ENCODE data around the gene ABCA13. TPM values are rescaled to one million over a fixed set of nuclear protein-coding genes. Genes with fewer than 3 reads are reported as not detected.

ABCA13 gene
- total and polyA plus RNA-seq, 7 experiments from 2014 or later, result 0.11 to 0.42 TPM; not detected in 5

- Mint-ChIP-seq H3K27me3 (no peaks in the 10 kb centered on the region), H3K4me1 (peaks cover 0 to 5% (median 0%) of the 10 kb centered on the region in 7 donors), H3K9me3 (peaks cover 0 to 3% (median 0%) of the 10 kb centered on the region in 11 donors), H3K27ac (no peak overlapping the region), H3K4me3 (no peak overlapping the region), H3K36me3 (no peaks in the 10 kb centered on the region)
- ATAC-seq (no peak), DNase-seq (no peak)
- Histone ChIP-seq H3K27ac (ENCODE audit: low read depth, low read length) (no peak overlapping the region), H3K4me3 (ENCODE audit: low read length) (no peak overlapping the region), H3K9me3 (ENCODE audit: control insufficient read depth in 2 of 3, low read length in 3 of 3) (no peaks in the 10 kb centered on the region), H3K27me3 (ENCODE audit: control insufficient read depth in 2 of 2, insufficient read depth in 2 of 2, low read length in 2 of 2) (no peaks in the 10 kb centered on the region), H3K36me3 (ENCODE audit: control insufficient read depth in 2 of 3, insufficient read depth in 3 of 3, low read length in 3 of 3) (no peaks in the 10 kb centered on the region), H3K4me1 (ENCODE audit: control insufficient read depth in 2 of 2, insufficient read depth in 2 of 2, low read length in 2 of 2) (no peaks in the 10 kb centered on the region)
- CTCF ChIA-PET, result no interaction called here
- intact Hi-C loops (cut with micrococcal nuclease), result no loop called here
- POLR2A ChIA-PET, result no interaction called here
These were observed 334.2 kb downstream of the ABCA13 start for GRCh38 chr7:48505466-48505865.

DNA sequence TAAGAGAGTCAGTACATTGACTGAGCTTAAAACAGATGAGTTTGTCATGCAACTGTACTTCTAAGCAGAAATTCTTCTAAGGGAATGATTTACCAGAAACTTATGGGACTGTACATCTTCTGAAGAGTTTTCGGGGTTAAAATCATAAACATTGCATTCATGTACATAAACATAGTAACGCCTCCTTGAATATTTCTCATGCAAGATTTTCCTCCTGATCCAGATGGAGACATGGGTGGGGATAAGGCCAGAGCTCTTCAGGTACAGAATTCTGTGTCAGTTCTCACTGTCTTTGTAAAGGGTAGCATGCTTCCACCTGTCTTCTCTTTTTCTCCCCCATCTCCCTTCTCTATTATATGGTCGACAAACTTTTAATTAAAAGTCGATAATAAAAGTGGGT lies 335.3 kb downstream of the ABCA13 start:
- no peak overlapping the region for H3K4me3 ChIP-seq (ENCODE audit: low read length)
- Mint-ChIP-seq H3K4me3 (no peak overlapping the region), H3K36me3 (no peaks in the 10 kb centered on the region), H3K4me1 (peaks cover 0 to 14% (median 4%) of the 10 kb centered on the region in 7 donors), H3K27ac (no peak overlapping the region), H3K9me3 (peaks cover 0 to 3% (median 0%) of the 10 kb centered on the region in 11 donors), H3K27me3 (no peaks in the 10 kb centered on the region)
- ChIA-PET CTCF (no interaction called here), POLR2A (no interaction called here)
- ATAC-seq, result no peak
- no peaks in the 10 kb centered on the region for H3K4me1 ChIP-seq (ENCODE audit: control insufficient read depth in 2 of 2, insufficient read depth in 2 of 2, low read length in 2 of 2)
- no peak overlapping the region for H3K27ac ChIP-seq (ENCODE audit: low read depth, low read length)
- no peaks in the 10 kb centered on the region for H3K9me3 ChIP-seq (ENCODE audit: control insufficient read depth in 2 of 3, low read length in 3 of 3)
- intact Hi-C loops (cut with micrococcal nuclease), result no loop called here
- DNase-seq, result no peak
- no peaks in the 10 kb centered on the region for H3K36me3 ChIP-seq (ENCODE audit: control insufficient read depth in 2 of 3, insufficient read depth in 3 of 3, low read length in 3 of 3)
- no peaks in the 10 kb centered on the region for H3K27me3 ChIP-seq (ENCODE audit: control insufficient read depth in 2 of 2, insufficient read depth in 2 of 2, low read length in 2 of 2)

GRCh38 chr7:48511080-48511479 lies 339.8 kb downstream of the ABCA13 start:
- no peaks in the 10 kb centered on the region for H3K9me3 ChIP-seq (ENCODE audit: control insufficient read depth in 2 of 3, low read length in 3 of 3)
- CTCF ChIA-PET, result no interaction called here
- Mint-ChIP-seq H3K4me3 (peak overlapping the region in 3 of 10 donors; percentile 12 to 34 (median 16)), H3K27ac (peak overlapping the region in 1 of 9 donors; percentile 25), H3K9me3 (peaks cover 0 to 6% (median 0%) of the 10 kb centered on the region in 11 donors), H3K4me1 (peaks cover 0 to 14% (median 2%) of the 10 kb centered on the region in 7 donors), H3K36me3 (no peaks in the 10 kb centered on the region), H3K27me3 (no peaks in the 10 kb centered on the region)
- no peaks in the 10 kb centered on the region for H3K4me1 ChIP-seq (ENCODE audit: control insufficient read depth in 2 of 2, insufficient read depth in 2 of 2, low read length in 2 of 2)
- intact Hi-C loops (cut with micrococcal nuclease), result no loop called here
- H3K4me3 ChIP-seq (ENCODE audit: low read length), result no peak overlapping the region
- DNase-seq, result peak in 1 of 9 donors; percentile 13
- ATAC-seq, result no peak
- H3K27ac ChIP-seq (ENCODE audit: low read depth, low read length), result no peak overlapping the region
- POLR2A ChIA-PET, result no interaction called here
- no peaks in the 10 kb centered on the region for H3K36me3 ChIP-seq (ENCODE audit: control insufficient read depth in 2 of 3, insufficient read depth in 3 of 3, low read length in 3 of 3)
- H3K27me3 ChIP-seq (ENCODE audit: control insufficient read depth in 2 of 2, insufficient read depth in 2 of 2, low read length in 2 of 2), result no peaks in the 10 kb centered on the region

DNA sequence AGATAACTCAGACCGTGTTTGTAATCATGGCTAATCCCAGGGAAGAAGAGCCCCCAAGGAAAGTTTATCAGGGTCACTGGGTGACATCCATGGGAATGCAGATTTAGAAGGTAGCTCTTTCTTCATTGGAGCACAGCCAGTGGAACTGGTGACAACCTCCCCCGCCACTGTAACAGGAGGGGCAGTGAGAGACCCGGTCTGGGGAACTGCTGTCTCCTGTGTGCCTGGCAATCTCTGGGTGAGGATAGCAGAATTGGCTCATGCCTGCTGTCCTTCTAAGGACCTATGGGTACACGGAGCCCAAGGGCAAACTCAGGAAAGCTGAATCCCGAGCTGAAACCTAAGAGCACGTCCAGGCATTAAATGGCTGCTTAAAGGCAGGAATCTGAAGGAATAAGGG lies 341.6 kb downstream of the ABCA13 start:
- H3K27ac ChIP-seq (ENCODE audit: low read depth, low read length), result no peak overlapping the region
- ChIA-PET CTCF (no interaction called here), POLR2A (no interaction called here)
- ATAC-seq, result no peak
- no peaks in the 10 kb centered on the region for H3K4me1 ChIP-seq (ENCODE audit: control insufficient read depth in 2 of 2, insufficient read depth in 2 of 2, low read length in 2 of 2)
- H3K4me3 Mint-ChIP-seq, result no peak overlapping the region
- no peak overlapping the region for H3K27ac Mint-ChIP-seq
- peaks cover 0 to 14% (median 2%) of the 10 kb centered on the region in 7 donors for H3K4me1 Mint-ChIP-seq
- H3K9me3 ChIP-seq (ENCODE audit: control insufficient read depth in 2 of 3, low read length in 3 of 3), result no peaks in the 10 kb centered on the region
- no peaks in the 10 kb centered on the region for H3K27me3 Mint-ChIP-seq
- H3K27me3 ChIP-seq (ENCODE audit: control insufficient read depth in 2 of 2, insufficient read depth in 2 of 2, low read length in 2 of 2), result no peaks in the 10 kb centered on the region
- H3K9me3 Mint-ChIP-seq, result peaks cover 0 to 6% (median 0%) of the 10 kb centered on the region in 11 donors
- intact Hi-C loops (cut with micrococcal nuclease), result no loop called here
- no peak for DNase-seq
- H3K4me3 ChIP-seq (ENCODE audit: low read length), result no peak overlapping the region
- no peaks in the 10 kb centered on the region for H3K36me3 Mint-ChIP-seq
- H3K36me3 ChIP-seq (ENCODE audit: control insufficient read depth in 2 of 3, insufficient read depth in 3 of 3, low read length in 3 of 3), result no peaks in the 10 kb centered on the region

DNA sequence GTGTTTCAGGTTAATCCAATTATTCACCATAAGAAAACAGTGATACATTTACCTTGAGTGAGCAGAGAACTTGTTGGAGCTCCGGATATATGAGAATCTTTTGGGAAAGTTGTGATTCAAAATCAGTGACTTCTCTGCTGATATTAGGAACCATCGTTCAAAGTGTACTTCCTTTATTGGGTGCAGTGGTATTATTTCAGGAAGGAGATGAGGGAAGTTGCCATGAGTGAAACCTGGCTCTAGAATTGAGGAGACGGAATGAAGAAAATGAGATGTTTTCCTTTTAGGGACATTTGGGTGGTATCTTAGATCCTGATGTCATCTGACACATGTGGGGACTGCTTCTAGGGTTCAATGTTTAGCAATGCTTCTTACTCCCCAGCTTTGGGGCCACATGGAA lies 343.9 kb downstream of the ABCA13 start:
- H3K4me1 Mint-ChIP-seq, result peaks cover 0 to 10% (median under 1%) of the 10 kb centered on the region in 7 donors
- intact Hi-C loops (cut with micrococcal nuclease), result no loop called here
- no peak overlapping the region for H3K27ac ChIP-seq (ENCODE audit: low read depth, low read length)
- peaks cover 0 to 3% (median 0%) of the 10 kb centered on the region in 11 donors for H3K9me3 Mint-ChIP-seq
- H3K36me3 Mint-ChIP-seq, result no peaks in the 10 kb centered on the region
- no peaks in the 10 kb centered on the region for H3K9me3 ChIP-seq (ENCODE audit: control insufficient read depth in 2 of 3, low read length in 3 of 3)
- no peaks in the 10 kb centered on the region for H3K4me1 ChIP-seq (ENCODE audit: control insufficient read depth in 2 of 2, insufficient read depth in 2 of 2, low read length in 2 of 2)
- POLR2A ChIA-PET, result no interaction called here
- no peak overlapping the region for H3K4me3 ChIP-seq (ENCODE audit: low read length)
- H3K36me3 ChIP-seq (ENCODE audit: control insufficient read depth in 2 of 3, insufficient read depth in 3 of 3, low read length in 3 of 3), result no peaks in the 10 kb centered on the region
- H3K27me3 Mint-ChIP-seq, result no peaks in the 10 kb centered on the region
- DNase-seq (no peak), ATAC-seq (peak; percentile 45)
- CTCF ChIA-PET, result no interaction called here
- H3K27me3 ChIP-seq (ENCODE audit: control insufficient read depth in 2 of 2, insufficient read depth in 2 of 2, low read length in 2 of 2), result no peaks in the 10 kb centered on the region
- H3K27ac Mint-ChIP-seq, result no peak overlapping the region
- no peak overlapping the region for H3K4me3 Mint-ChIP-seq

- Mint-ChIP-seq H3K9me3 (peaks cover 0 to 7% (median 0%) of the 10 kb centered on the region in 11 donors), H3K36me3 (no peaks in the 10 kb centered on the region), H3K27ac (no peak overlapping the region), H3K27me3 (peaks cover 0 to 6% (median 0%) of the 10 kb centered on the region in 5 donors), H3K4me1 (no peaks in the 10 kb centered on the region), H3K4me3 (no peak overlapping the region)
- CTCF ChIA-PET, result no interaction called here
- Histone ChIP-seq H3K4me1 (ENCODE audit: control insufficient read depth in 2 of 2, insufficient read depth in 2 of 2, low read length in 2 of 2) (no peaks in the 10 kb centered on the region), H3K9me3 (ENCODE audit: control insufficient read depth in 2 of 3, low read length in 3 of 3) (no peaks in the 10 kb centered on the region), H3K36me3 (ENCODE audit: control insufficient read depth in 2 of 3, insufficient read depth in 3 of 3, low read length in 3 of 3) (no peaks in the 10 kb centered on the region), H3K27ac (ENCODE audit: low read depth, low read length) (no peak overlapping the region), H3K4me3 (ENCODE audit: low read length) (no peak overlapping the region), H3K27me3 (ENCODE audit: control insufficient read depth in 2 of 2, insufficient read depth in 2 of 2, low read length in 2 of 2) (no peaks in the 10 kb centered on the region)
- no peak for ATAC-seq
- POLR2A ChIA-PET, result no interaction called here
- intact Hi-C loops (cut with micrococcal nuclease), result no loop called here
- no peak for DNase-seq
These were observed 346.8 kb downstream of the ABCA13 start for GRCh38 chr7:48518092-48518491.

GRCh38 chr7:48522692-48523091 lies 351.4 kb downstream of the ABCA13 start:
- Histone ChIP-seq H3K9me3 (ENCODE audit: control insufficient read depth in 2 of 3, low read length in 3 of 3) (no peaks in the 10 kb centered on the region), H3K4me1 (ENCODE audit: control insufficient read depth in 2 of 2, insufficient read depth in 2 of 2, low read length in 2 of 2) (no peaks in the 10 kb centered on the region), H3K27me3 (ENCODE audit: control insufficient read depth in 2 of 2, insufficient read depth in 2 of 2, low read length in 2 of 2) (no peaks in the 10 kb centered on the region), H3K36me3 (ENCODE audit: control insufficient read depth in 2 of 3, insufficient read depth in 3 of 3, low read length in 3 of 3) (no peaks in the 10 kb centered on the region), H3K27ac (ENCODE audit: low read depth, low read length) (no peak overlapping the region), H3K4me3 (ENCODE audit: low read length) (no peak overlapping the region)
- H3K9me3 Mint-ChIP-seq, result peaks cover 0 to 4% (median 0%) of the 10 kb centered on the region in 11 donors
- H3K36me3 Mint-ChIP-seq, result no peaks in the 10 kb centered on the region
- no peak for ATAC-seq
- intact Hi-C loops (cut with micrococcal nuclease), result no loop called here
- ChIA-PET CTCF (interaction anchor here (0.9 kb wide), 1 partner anchor 22 kb away, joined by 4 read pairs; no protein-coding TSS in a partner anchor), POLR2A (no interaction called here)
- no peak for DNase-seq
- no peaks in the 10 kb centered on the region for H3K4me1 Mint-ChIP-seq
- H3K27me3 Mint-ChIP-seq, result peaks cover 0 to 10% (median 3%) of the 10 kb centered on the region in 5 donors
- H3K27ac Mint-ChIP-seq, result no peak overlapping the region
- no peak overlapping the region for H3K4me3 Mint-ChIP-seq
